DOHH2 (cell line): ENCODE data around the gene PDE6C.

Experiments used
- EZH2phosphoT487 ChIP-seq: fragments of 200-600 bp; sonication (generic); IDR thresholded peaks from 2 replicates; pipeline ENCODE4 v1.6.1; 2017; ENCODE audit warnings: borderline replicate concordance, mild to moderate bottlenecking, antibody characterized with exemption, low read length, moderate library complexity, mixed read lengths
- TF ChIP-seq, protein P1 (sequence below): fragments of 200-600 bp; sonication (generic); IDR thresholded peaks from one replicate; pipeline ENCODE4 v1.5.1; 2014; ENCODE audit warnings: antibody characterized with exemption, mild to moderate bottlenecking, low read depth, low read length; ENCODE audit not compliant: poor library complexity, severe bottlenecking

DNA sequence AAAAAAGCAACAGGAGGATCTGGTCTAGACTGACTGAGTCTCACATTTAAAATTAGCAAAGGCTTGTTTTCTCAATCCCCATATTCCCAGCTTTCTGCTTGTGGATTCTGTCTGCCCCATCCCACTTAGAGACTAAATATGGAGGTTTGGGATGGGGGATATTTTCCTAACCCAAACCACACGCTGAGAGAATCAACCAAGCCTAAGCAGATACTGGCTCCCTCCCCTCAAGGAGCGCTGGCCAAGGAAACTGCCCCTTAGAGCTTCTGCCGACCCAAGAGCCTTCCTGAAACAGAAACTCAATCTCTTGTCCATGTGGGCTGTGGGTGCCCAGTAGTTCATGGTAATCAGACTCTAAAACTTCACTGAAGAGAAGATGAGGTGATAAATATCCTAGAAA lies 42.0 kb upstream of the PDE6C start:
- TF ChIP-seq, protein P1, sequence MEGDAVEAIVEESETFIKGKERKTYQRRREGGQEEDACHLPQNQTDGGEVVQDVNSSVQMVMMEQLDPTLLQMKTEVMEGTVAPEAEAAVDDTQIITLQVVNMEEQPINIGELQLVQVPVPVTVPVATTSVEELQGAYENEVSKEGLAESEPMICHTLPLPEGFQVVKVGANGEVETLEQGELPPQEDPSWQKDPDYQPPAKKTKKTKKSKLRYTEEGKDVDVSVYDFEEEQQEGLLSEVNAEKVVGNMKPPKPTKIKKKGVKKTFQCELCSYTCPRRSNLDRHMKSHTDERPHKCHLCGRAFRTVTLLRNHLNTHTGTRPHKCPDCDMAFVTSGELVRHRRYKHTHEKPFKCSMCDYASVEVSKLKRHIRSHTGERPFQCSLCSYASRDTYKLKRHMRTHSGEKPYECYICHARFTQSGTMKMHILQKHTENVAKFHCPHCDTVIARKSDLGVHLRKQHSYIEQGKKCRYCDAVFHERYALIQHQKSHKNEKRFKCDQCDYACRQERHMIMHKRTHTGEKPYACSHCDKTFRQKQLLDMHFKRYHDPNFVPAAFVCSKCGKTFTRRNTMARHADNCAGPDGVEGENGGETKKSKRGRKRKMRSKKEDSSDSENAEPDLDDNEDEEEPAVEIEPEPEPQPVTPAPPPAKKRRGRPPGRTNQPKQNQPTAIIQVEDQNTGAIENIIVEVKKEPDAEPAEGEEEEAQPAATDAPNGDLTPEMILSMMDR: no peak
- no peak for TF ChIP-seq EZH2phosphoT487
